Activated T-cell treated with anti-CD3 and anti-CD28 coated beads for 4 hours (primary cell): ENCODE data around the gene PTPRN2.

Experiments
- DNase-seq: peaks from one replicate; pipeline ENCODE4 v3.0.0-alpha.2; 2020

PTPRN2 gene

DNA sequence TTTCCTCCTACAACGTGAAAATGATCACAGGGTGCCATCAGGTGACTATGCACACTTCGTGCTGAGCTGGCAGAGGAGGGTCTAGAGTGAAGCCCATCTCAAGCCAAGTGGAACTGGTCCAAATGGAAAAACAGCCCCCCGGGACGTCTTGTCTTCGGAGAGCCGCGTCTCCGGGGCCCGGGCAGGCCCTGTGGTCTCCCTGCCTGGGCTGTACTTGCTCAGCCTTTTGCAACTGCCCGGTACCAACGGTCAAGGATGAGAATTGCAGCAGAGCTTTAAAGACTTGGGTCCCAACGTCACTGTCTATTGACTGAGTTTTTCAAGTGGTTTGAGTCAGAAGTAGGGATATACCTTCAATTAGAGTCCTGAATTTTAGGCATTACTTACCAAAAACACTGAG lies 315.5 kb downstream of the PTPRN2 start:
- DNase-seq: no peak

DNA sequence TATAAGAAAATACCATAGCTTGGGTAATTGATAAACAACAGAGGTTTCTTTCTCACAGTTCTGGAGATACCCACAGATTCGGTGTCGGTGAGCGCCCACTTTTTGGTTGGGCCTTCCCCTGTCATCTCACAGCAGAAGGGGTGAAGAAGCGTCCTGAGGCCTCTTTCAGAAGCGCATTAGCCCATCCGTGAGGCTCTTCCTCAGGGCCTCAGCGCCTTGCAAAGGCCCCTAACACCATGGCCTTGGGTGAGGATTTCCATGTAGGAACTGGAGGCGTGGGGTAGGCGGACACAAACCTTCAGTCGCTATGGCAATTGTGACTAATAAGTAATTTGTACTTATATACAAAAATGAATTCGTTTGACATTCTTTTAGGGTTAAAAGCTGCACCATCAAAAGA lies 316.0 kb downstream of the PTPRN2 start:
- DNase-seq: no peak

DNA sequence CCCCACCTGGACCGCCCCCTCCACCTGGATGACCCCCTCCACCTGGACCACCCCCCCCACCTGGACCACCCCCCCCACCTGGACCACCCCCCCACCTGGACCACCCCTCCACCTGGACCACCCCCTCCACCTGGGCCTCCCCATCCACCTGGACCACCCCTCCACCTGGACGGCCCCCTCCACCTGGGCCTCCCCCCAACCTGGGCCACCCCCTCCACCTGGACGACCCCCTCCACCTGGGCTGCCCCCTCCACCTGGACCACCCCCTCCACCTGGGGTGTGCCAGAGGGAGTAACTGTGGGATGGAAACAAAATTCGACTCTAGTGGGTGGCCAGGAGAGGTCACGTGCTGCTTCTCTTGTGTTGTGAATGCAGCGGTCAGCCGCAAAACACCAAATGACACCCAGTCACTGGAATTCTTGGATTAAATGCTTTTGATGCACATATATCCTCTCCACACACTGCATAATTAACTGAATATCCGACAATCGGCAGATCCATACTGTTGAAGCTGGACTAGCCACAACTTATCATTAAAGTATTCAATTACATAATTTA lies 316.7 kb downstream of the PTPRN2 start:
- DNase-seq: no peak

DNA sequence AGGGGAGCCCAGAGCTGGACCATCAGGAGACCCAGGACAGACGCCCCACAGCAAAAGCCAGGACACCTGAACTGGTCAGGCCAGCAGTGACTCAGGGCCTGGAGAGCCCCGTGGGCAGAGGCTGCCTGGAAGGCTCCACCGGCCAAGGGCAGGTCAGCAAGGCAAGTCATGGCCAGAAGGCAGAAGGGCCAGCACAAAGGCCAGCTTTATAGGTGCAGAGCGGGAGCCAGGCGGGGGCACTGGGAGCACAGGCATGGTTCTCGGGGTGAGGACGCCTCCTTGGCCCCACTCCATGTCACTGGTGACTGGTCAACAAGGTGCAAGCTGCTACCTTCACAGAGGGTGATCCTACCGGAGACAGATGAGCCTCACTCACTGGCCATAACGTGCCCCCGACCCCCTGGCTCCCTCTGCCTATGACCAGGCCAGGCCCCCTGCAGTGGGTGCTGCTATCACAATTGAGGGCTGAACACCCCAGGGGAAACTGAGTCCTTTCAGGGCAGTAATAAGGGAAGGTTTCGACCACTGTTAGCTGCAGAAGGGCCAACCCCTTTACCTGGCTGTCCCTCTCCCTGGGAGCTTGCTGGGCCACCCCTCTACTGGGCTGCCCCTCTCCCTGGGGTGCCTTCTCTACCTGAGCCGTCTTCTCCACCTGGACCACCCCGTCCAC lies 317.4 kb downstream of the PTPRN2 start:
- no peak for DNase-seq

DNA sequence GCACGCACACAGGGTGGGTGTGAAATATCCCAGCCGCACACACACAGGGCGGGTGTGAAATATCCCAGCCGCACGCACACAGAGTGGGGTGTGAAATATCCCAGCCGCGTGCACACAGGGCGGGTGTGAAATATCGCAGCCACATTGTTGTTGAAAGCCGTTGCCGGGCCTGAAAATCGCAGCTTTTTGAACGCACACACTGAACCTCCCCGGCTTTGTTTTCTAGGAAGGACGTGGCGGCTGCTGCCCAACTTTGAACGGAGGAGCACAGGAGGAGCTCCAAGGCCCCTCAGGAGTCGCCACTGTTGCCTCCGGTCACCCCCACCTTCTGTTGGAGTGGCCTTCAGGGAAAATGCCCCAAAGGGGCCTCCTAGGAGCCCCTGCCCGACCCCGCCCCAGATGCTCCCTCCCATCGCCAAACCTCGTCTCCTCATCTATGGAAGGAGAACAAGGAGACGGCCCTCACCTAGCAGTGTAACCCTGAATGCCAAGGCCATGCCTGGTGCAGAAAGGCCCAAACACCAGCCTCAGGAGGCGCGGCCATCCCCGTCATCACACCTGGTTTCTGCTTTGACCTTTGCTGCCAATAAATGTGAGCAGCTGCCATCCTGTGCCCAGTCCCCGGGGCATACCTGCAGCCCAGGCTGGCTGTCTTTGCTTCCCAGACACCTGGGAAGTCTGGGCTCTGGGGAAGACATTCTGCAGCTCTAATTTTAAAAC lies 318.6 kb downstream of the PTPRN2 start:
- no peak for DNase-seq

DNA sequence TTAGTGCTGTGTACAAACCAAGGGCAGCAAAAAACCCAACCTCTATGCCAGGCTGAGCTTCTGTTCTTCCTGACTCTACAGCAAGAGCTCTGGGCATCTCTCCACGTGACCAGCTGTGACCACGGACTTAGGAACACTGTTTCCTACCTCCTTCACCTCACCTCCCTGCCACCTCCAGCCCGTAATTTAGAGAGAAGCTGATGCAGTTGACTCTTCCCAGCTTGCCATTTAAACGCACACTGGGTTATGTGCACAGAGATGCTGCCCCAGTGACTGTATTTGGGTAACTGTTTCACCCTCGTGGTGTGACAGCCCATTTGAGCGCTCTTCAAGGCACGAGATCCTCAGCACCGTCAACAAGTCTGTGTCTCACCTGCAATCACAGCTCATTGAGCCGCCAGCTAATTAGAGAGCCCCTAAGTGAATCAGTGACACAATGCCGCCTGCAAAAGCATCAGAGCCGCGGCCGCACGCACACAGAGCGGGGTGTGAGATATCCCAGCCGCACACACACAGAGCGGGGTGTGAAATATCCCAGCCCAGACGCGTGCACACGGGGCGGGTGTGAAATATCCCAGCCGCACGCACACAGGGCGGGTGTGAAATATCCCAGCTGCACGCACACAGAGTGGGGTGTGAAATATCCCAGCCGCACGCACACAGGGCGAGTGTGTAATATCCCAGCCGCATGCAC lies 319.7 kb downstream of the PTPRN2 start:
- no peak for DNase-seq

DNA sequence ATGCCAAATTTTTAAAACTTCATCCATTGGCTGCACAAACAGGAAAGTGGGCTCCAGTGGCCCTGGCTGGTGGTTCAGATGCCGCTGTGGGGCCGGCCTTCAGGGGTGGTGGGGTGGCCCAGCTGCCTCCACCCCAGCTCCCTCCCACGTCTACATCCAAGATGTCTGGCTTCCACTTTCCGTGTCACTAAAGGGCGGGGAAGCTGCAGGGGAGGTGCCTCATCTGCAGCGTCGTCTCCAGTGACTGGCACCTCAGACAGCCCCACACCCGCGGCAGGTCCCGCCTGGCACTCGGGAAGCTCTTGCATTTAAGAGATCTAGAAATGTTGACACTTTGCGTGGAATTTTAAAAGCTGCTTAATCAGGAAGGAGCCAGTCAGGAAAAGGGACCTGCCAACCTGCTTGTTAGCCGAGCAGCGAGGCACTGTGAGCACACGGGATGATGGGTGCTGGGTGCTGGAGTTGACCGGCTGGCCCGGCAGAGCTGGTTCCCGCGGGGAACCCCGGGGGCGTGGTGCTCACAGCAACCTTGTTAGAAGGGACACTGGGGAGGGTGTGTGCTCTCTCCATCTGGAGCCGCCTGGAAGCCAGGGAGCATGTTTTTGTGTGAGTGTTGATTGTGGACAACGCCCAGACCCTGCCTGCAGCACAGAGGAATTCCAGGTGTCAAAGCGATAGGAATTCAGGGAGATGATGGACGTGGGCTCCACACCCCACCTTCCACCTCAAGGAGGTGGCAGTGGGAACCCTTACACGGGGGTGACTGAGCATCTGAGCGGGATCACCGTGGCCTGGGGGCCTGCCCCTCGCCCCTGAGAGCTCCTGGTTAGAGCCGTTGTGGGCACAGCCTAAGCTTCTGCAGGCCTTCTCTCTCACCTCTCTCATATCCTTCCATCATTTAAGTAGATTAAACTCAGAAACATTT lies 320.5 kb downstream of the PTPRN2 start:
- no peak for DNase-seq

DNA sequence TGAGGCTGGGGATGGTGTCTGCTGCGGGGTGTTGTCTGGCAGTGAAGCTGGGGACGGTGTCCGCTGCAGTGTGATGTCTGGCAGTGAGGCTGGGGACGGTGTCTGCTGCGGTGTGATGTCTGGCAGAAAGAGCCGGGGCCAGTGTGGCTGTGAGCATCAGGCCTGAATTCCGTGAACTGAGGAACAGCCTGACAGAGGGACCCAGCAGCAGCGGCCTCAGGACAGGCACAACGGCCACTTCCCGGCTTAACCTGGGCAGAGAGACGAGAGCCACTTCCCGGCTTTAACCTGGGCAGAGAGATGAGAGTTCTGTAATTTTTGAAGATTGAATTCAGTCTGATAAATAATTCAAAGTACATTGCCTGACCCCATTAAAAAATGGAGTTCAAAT lies 321.2 kb downstream of the PTPRN2 start:
- DNase-seq: no peak

DNA sequence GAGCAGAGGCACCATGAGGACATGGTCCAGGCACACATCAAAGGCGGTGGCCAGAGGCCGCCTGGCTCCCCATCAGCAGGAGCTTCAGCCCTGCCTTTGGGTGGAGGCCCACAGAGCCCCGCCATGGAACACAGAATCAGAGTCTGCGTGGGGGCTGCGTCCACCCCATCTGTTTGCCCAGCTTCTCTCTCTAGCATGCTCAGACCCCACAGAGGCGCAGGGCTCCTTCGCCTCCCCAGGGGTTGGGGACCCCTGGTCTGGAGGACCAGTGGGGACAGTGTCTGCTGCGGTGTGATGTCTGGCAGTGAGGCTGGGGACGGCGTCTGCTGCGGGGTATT lies 321.9 kb downstream of the PTPRN2 start:
- DNase-seq: no peak

DNA sequence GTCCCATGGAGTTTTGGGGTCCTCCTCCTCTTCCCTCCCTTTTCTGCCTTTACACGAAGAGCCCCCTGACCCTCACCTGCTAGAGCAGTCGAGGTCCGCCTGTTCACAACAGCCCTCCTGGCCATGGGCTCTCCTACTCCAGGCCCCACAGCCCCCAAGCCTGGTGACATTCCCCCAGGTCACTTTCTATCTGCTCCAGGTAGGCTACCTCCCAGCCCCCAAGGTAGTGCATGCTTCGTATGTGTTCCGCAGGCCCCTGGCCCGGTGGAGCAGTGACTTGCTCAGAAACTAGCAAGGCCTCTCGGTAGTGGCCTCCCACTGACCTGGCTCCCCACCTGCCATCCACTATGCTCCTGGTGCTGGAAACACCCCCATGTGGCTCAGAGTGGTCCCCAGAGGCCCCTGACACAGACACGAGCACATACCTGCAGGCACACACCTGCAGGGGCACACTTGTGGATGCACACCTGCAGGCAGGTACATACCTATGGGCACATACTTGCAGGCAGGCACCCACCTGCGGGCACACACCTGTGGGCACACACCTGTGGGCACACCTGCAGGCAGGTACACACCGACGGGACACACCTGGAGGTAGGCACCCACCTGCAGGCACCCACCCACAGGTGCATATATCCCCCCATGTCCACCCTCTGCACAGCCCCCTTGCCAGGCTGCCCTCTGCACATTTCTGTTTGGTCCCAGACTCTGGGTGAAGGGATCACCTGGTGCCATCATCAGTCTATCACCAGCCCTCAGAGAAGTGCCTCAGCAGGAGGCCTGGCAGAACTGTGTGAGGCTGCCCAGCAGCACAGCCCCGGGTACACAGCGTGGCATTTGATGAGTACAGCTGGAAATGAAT lies 322.5 kb downstream of the PTPRN2 start:
- no peak for DNase-seq

DNA sequence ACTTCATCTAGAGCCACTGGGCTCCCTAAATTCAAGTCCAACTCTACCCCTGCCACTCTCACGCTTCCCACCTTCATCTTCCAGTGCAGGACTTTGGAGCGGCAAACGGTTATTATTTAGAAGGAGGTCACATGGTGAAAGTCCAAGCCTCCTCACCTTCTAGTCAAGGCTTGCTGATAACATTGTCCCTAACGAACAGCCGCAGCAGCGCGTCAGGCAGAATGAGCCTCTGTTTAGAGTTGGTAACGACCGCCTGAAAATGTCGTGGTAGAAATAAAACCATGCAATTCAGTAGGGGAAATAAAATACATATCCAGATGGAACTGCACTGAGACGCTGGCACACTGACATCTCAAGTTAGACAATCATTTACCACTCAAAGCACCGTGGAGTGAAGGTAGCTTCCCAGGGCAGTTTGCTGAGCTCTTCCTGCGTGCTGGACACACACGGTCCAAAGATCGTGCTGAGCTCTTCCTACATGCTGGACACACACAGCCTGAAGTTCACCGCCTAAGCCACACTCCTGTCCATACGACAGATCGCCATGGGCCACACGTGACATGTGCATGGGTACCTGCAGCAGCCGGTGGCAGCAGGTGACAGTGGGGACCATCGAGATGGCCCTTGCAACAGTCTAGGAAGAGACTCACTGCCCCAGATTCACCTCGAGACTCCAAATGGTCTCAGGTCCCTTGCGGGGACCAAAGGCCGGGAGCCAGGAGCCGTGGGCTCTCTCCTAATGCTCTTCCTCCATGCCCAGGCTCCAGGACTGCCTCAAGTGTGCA lies 323.5 kb downstream of the PTPRN2 start:
- DNase-seq: no peak

DNA sequence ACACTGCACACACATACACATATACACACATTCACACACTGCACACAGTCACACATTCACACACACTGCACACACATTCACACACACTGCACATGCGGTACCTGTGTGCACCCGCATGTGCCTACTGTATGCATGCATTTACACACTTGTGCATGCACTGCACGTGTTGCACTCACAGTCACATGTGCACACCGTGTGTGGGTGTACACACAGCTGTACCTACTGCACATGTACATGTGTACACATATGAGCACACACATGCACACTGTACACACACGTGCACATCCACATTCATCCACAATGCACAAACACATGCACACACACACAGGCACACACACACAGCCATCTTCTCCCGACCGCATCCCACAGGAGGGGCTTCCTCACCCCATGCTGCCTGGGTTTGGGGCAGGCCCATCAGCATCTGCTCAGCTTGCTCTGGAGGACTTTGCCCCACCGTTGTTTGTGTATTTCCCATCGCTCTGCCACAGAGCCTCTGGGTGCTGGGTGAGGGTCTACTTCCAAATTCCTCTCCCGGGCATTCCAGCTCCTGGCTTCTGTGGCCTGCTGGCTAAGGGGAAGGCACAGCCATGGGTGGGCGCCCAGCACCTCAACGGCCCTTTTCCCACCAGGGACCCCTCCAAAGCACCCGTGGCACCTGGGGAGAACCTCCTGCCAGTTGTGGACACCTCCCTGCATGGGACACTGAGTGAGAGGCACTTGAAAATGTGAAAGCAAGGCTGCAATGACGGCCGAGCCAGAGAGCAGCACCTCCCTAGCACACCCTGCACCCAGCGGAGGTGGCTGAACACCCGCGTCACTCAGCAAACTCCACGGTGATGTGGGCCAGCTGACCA lies 324.3 kb downstream of the PTPRN2 start:
- DNase-seq: no peak

DNA sequence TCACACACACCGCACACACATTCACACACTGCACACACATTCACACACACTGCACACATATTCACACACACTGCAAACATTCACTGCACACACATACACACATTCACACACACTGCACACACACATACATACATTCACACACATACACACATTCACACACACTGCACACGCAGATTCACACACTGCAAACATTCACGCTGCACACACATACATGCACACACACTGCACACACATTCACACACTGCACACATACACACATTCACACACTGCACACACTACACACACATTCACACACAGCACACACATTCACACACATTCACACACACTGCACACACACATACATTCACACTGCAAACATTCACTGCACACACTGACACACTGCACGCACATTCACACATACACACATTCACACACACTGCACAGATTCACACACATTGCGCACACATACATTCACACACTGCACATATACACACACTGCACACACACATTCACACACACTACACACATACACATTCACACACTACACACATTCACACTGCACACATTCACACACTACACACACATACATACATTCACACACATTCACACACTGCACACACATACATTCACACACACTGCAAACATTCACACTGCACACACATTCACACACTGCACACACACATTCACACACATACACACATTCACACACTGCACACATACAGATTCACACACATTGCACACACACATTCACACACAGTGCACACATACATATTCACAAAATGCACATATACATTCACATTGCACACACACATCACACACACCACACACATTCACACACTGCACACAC lies 325.1 kb downstream of the PTPRN2 start:
- no peak for DNase-seq

DNA sequence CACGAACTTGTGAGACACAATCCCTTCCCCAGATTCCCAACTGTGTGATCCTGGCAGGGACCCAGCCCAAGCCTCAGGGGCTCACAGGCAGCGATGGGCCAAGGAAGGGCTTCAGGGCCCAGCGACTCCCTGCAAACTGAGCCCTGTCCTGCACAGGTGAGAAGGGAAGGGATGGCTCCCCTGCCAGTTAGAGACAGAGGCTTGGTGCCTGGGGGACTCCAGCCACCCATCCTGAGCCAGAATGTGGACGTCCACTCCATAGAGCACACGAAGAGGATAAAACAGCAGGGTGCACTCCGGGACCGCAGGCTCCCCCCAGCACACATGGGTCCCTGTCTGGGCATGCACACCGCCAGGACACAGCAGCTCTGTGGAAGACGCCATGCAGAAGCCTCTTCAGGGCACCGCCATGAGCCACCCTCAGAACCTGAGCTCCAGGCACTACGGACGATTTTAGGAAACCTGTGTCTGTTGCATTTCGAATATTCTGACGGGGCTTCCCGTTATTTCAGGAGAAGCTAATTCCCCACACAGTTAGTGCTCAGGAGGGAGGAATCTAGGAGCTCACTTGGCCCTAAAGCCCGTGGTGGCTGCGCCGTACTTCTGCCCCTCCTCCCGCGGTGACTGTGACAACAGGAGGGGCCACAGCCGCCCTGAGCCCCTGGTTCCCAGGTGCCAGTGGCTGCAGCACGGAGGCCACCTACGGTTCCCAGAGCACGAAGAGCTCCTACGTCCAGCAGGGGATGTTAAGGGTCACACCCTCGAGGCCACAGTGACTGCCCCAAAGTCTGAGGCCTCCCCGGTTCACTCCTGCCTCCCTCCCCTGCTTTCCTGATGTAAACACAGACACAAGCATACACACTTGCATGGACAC lies 326.0 kb downstream of the PTPRN2 start:
- DNase-seq: no peak

DNA sequence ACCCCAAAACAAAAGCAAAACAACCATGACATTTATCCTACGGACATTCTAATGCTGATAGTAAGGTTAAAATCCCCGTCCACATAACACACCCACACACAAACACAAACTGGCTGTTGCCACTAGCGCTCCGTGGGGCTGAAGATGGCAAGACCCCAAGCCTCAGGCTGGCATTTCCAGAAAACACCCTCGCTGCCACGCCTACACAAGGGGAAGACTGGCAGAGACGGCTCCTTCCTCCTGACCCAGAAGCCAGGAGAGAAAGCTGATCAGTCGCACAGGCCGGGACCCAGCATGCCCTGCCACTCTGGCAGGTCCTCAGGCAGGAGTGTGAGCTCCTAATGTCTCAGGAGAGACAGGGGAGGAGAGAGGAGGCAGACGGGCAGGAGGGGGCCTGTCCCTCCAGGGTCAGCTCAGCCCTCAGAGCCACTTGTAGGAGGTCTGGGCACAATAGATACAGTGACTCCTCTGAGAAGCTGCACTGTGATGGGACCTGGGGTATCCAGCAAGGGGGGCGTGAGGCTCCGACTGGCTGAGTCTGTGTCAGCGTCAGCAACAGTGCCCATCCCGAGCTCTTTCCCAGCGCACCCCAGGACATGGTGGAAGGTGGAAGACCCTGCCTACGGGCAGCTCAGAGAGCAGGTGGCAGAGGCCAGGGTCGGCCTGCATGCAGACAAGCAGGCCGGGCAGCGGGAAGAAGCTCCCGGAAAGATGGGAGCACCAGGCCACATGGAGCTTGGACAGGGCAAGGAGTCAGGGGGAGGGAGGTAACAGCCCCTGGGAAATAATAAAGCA lies 326.9 kb downstream of the PTPRN2 start:
- DNase-seq: no peak

DNA sequence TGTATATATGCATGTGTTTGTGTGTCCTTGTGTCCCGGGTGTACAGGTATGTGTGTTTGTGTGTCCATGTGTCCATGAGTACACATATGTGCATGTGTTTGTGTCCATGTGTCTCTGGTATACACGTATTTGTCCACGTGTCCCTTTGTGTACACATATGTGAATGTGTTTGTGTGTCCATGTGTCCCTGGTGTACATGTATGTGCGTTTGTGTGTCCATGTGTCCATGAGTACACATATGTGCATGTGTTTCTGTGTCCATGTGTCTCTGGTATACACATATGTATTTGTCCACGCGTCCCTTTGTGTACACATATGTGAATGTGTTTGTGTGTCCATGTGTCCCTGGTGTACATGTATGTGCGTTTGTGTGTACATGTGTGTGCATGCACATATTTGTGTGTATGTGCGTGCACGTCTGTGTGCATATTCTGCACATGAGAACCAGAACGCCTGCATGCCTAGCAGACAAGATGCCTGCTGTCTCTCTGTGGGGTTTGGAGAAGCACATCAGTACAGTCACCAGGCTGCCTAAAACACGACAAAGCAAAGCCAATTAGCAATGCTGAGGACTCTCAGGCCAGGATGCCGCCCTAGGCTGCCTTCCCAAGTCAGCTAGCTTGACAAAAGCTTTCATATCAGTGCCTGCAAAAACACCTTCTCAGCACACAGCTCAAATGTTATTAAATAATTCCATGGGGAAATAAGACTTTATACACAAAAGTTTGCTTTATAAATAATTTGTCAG lies 327.8 kb downstream of the PTPRN2 start:
- DNase-seq: no peak

DNA sequence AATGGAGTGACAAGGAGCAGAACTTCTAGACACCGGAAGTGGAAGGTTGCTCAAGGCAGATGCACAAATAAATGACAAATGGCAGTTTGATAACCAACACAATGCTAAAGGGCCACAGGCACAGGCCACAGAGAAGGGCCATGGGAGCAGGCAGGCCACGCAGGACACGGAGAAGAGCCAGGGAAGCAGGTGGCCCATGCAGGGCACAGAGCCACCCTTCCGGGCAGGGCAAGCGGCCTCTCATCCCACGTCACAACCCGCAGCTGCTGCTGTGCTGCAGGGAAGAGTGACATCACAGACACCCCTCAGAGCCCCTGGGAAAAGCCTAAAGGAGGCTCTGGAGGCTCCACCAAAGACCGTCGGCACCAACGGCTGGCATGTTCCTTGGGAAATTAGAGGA lies 328.5 kb downstream of the PTPRN2 start:
- no peak for DNase-seq
